Retinal pigment epithelial cell (primary cell): Measurements from ENCODE around the gene ZNF557.
A peak's percentile ranks its signal among the peaks of the same experiment; 100 is the strongest.

Source experiments
- DNase-seq: peaks from one replicate; pipeline ENCODE4 v3.0.0-alpha.2; 2010; ENCODE audit warnings: low read depth
- H3K4me3 ChIP-seq: 2 replicates; pipeline ENCODE4 v1.5.1; 2011; ENCODE audit warnings: mild to moderate bottlenecking, low read length, control low read depth, moderate library complexity
- TF ChIP-seq, protein P1 (sequence below): conservative IDR thresholded peaks from 2 replicates; pipeline ENCODE4 v1.5.1; 2011; ENCODE audit warnings: low read depth, low read length, control low read depth, inconsistent platforms

ZNF557 gene

DNA sequence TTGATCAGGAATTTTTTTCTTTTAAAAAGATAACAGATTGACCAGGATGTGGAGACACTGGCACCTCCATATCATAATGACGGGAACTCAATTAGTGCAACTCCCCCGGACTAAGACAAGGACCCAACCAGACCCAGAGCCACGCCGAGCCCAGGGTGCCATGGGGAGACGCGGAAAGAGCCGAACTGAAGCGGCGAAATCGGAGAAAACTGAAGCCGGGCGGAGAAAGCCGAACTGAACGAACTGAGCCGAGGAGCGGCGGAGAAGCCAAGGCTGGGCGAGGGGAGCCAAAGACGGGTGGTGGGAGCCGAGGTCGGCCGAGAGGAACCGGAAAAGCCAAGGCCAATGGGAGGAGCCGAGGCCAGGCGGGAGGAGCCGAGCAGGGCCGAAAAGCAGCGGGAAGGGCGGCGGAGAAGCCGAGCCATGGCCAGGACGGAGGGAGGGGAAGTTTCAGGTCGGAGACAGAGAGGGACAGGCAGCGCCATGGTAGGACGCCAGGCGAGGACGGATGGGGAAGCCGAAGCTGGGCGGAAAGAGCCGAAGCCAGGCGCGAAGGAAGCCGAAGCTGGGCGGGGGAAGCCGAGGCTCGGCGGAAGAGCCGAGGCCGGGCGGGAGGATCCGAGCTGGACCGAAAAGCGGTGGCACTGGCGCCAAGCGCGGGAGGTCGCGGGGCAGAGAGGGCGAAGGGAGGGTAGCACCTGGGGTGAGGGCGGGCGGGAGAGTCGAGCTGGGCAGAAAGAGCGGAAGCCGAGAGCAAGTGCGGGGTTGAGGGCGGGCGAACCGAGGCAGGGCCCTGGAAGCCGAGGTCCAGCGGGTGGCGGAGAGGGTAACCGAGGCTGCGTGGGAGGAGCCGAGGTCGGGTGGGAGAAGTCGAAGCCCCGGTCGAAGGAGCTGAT lies 29.4 kb downstream of the ZNF557 start:
- peak; percentile 85 for DNase-seq
- peak overlapping the region; percentile 71 for H3K4me3 ChIP-seq
- TF ChIP-seq, protein P1, sequence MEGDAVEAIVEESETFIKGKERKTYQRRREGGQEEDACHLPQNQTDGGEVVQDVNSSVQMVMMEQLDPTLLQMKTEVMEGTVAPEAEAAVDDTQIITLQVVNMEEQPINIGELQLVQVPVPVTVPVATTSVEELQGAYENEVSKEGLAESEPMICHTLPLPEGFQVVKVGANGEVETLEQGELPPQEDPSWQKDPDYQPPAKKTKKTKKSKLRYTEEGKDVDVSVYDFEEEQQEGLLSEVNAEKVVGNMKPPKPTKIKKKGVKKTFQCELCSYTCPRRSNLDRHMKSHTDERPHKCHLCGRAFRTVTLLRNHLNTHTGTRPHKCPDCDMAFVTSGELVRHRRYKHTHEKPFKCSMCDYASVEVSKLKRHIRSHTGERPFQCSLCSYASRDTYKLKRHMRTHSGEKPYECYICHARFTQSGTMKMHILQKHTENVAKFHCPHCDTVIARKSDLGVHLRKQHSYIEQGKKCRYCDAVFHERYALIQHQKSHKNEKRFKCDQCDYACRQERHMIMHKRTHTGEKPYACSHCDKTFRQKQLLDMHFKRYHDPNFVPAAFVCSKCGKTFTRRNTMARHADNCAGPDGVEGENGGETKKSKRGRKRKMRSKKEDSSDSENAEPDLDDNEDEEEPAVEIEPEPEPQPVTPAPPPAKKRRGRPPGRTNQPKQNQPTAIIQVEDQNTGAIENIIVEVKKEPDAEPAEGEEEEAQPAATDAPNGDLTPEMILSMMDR = no peak

DNA sequence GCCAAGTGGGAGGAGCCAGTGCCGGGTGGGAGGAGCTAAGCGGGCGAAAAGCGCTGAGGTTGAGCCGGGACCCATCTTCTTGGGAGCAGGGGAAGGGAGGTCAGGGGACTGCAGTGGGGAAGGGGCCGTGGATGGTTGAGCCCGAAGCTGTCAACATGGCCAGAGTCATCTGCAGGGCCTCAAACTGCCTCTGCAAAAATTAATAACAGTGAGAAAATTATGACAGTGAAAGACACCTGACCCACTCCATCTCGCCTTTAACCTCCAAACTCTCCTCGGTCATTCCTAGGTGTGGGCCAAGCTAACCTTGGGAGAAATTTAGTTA lies 30.1 kb downstream of the ZNF557 start:
- TF ChIP-seq, protein P1 = no peak
- no peak for DNase-seq
- peak overlapping the region; percentile 71 for H3K4me3 ChIP-seq

DNA sequence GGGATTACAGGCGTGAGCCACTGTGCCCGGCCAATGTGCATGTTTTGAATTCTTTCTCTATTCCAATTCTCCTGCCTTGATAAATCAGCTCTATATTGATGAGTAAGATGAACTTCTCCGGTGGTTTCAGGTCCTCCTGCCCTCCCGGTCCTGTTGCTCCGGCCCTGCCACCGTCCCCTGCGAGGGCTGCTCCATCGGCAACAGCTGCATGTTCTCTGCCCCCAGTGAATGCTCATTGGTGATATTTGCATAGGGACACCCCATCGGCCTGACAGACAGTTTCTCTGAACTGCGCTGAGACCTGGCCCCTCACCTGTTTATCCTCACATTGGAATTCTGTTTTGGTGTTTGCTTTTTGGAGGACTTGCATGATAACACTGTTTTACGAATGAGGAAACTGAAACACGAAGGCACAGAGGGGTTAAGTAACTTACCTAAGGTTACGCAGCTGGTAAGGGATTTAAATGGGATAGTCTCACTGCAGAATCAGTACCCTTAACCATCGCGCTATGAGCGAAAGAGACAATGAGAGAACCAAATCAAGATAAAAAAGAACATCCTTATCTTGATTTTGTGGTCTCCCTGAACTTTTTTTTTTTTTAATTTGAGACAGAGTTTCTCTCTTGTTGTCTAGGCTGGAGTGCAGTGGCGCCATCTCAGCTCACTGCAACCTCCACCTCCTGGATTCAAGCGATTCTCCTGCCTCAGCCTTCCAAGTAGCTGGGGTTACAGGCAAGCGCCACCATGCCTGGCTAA lies 32.2 kb downstream of the ZNF557 start:
- DNase-seq = no peak
- TF ChIP-seq, protein P1 = no peak
- no peak overlapping the region for H3K4me3 ChIP-seq

DNA sequence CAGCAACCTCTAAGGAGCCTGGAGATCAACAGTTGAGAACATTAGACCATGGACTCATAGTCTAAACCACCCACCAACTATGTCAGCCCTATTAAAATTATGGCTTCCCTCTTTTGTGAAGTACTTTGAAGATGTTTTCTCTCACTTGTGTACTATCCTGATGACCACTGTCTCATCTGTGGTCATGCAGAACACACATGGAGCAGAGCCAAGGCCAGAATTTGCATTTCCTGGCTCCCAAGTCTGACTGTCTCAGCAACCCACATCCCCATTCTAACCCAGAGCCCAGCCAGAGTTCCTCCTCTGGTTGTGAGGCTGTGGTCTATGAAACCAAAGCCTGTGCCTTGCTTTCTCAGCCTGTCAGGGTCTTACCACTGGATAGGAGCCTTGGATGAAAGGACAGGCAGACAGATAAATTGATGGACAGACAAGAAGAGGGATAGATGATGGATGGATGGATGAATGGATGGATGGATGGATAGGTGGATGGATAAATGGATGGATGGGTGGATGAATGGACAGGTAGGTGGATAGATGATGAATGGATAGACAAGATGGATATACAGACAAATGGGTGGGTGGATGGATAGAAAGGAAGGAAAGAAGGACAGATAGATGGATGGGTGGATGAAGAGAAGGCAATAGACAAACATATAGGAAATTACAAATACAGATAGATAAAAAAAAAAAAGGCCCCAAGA lies 35.4 kb downstream of the ZNF557 start:
- TF ChIP-seq, protein P1 = no peak
- H3K4me3 ChIP-seq = no peak overlapping the region
- DNase-seq = no peak

DNA sequence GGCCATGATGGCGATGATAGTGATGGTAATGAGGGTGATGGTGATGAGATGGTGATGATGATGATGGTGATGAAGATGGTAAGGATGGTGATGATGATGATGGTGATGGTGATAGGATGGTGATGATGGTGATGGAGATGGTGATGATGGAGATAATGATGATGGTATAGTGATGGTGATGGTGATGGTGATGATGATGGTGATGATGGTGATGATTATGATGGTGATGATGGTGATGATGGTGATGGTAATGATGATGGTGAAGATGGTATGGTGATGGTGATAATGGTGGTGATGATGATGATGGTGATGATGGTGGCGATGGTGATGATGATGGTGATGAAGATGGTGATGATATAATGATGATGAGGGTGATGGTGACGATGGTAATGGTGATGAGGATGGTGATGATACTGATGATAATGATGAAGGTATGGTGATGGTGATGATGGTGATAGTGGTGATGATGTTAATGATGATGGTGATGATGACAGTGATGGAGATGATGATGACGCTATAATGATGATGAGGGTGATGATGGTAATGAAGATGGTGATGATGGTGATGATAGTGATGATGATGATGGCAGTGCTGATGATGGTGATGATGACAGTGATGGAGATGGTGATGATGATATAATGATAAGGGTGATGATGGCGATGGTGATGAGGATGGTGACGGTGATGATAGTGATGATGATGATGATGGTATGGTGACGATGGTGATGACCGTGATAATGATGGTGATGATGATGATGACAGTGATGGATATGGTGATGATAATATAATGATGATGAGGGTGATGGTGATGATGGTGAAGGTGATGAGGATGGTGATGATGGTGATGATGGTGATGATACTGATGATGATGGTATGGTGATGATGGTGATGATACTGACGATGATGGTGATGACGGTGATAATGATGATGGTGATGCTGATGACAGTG lies 37.5 kb downstream of the ZNF557 start:
- no peak for DNase-seq
- no peak overlapping the region for H3K4me3 ChIP-seq
- TF ChIP-seq, protein P1 = no peak

DNA sequence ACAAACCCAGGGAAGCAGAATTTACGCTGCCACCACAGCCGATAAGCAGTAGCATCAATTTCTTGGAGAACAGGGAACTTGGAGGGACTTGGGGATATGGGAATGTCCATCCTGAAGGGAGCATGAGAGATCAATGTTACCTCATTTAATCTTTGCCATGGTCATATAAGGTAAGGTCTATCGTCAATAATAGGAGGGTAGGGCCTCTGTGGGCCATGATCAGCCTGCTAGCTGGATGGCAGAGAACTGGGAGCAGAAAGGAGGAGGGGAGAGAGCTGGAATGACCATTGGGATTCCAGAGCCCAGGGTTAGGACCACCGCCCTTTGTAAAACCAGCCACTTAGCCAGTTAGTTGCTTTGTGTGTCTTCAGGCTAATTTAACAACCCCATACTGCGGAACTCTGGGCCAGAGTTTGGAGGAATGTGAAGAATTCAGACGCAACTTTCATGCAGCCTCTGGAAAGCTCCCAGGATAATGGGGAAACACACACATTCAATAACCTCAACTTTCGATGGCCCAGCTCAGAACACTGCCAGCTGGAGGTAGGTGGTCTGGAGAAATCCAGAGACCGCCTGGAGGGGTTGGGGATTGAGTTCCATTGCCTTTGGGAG lies 40.3 kb downstream of the ZNF557 start:
- no peak for DNase-seq
- TF ChIP-seq, protein P1 = no peak

More for the DNA sequence above, 40.3 kb downstream of the ZNF557 start:
- no peak overlapping the region for H3K4me3 ChIP-seq
